Measurements from ENCODE around the gene NFIB.

The NFIB gene

GRCh38 chr9:14238518-14238917, 75.4 kb downstream of the NFIB start:
- DNase-seq, result no peak

GRCh38 chr9:14238079-14238478, 75.9 kb downstream of the NFIB start:
- DNase-seq, result no peak

GRCh38 chr9:14236591-14236990, 77.3 kb downstream of the NFIB start:
- DNase-seq, result no peak

- DNase-seq, result no peak
Measured at GRCh38 chr9:14232111-14232510, 81.8 kb downstream of the NFIB start.

GRCh38 chr9:14231196-14231990, 82.5 kb downstream of the NFIB start:
- no peak for DNase-seq

DNA sequence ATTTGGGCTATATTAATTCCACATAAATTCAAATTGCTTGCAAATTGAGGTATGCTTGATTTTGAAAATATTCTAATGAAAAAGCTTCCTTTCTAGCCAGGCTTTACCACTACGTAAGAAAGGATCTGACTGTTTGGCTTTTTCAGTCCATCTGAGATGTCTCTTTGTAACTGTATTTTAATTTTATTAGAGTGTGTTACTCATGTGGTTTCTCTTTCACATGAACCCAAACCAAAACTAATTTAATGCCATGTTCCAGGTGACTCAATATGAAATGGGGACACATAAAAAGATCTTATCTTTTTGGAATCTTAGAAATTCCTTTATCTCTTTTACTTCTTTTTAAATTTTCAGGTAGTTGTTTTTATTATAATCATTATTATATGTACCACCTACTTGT, 85.3 kb downstream of the NFIB start:
- no peak for DNase-seq

- DNase-seq, result no peak
Measured at GRCh38 chr9:14226855-14227532, 86.9 kb downstream of the NFIB start.

DNA sequence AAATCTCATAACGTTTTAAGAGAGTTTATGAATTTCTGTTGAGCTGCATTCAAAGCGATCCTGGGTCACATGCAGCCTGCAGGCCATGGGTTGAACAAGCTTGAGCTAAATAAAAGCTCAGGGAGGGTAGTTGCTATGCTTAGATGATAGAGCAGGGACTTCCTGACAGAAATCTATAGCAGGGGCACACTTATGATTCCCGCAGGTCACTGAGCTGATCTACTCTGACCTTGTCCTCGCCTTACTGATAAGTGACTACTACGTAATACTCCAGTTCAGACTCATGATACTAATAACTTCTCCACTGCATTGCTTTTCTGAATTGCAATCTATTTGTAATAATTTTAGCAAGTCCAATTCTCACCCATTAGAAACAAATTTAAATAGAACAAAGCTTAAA, 90.9 kb downstream of the NFIB start:
- no peak for DNase-seq

- no peak for DNase-seq
Measured at GRCh38 chr9:14222149-14222835, 91.6 kb downstream of the NFIB start.

DNA sequence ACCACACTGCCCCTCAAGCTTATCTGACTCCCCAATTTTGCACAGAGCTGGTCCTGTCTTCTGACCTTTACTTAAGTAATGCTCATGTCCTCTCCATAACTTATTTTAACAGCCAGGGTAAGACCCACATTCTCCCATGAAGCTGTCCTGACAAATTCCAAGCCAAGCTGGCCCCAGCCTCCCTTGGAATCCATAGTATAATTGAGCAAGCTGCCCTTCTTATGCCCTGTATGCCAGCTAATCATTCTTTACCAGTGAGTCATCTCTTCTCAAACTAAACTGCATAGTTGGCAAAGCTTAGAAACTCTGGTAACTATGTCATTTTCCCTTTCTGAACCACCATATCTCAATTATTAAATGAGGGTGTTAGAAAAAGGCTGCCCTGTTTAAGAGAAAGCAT, 92.4 kb downstream of the NFIB start:
- DNase-seq, result no peak

DNA sequence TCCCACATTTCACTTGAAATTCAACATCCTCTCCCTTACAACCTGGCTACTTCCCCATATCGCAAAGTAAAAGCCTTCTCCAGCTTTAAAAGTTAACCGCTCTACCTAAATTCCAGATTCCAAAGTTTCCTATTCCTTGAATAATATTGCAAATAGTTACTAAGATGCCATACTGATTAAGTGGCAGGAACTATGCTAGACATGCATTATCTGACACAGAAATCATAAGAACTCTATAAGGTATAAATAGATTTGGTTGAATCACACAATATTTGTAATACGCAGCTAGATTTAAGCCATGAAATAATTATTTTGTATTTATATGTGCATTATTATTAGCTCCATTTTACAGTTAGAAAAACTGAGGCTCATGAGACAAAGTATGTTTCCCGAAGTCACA, 92.8 kb downstream of the NFIB start:
- no peak for DNase-seq

GRCh38 chr9:14220256-14220655, 93.7 kb downstream of the NFIB start:
- no peak for DNase-seq

GRCh38 chr9:14219850-14220249, 94.1 kb downstream of the NFIB start:
- no peak for DNase-seq

GRCh38 chr9:14218253-14218652, 95.7 kb downstream of the NFIB start:
- DNase-seq, result no peak

GRCh38 chr9:14216612-14217194, 97.2 kb downstream of the NFIB start:
- no peak for DNase-seq

DNA sequence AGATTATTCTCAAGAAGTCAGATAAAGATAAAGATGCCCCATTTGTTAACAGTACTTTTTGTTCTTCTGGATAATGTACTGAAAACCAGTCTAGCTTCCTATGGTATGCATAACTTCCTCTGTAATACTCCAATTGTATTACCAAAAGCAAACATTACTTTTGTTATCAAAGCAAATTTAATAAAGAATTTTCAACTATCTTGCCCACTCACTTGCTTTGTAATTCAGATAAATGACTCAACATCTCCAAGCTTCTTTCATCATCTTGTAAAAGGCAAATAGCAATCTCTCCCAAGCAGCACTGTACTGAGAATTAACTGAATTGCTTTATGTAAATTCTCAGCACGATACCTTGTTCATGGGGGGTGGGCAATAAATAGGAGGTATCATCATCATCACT, 98.3 kb downstream of the NFIB start:
- no peak for DNase-seq

GRCh38 chr9:14214693-14215092, 99.2 kb downstream of the NFIB start:
- DNase-seq, result no peak

- no peak for DNase-seq
Measured at GRCh38 chr9:14214065-14214684, 99.8 kb downstream of the NFIB start.

DNA sequence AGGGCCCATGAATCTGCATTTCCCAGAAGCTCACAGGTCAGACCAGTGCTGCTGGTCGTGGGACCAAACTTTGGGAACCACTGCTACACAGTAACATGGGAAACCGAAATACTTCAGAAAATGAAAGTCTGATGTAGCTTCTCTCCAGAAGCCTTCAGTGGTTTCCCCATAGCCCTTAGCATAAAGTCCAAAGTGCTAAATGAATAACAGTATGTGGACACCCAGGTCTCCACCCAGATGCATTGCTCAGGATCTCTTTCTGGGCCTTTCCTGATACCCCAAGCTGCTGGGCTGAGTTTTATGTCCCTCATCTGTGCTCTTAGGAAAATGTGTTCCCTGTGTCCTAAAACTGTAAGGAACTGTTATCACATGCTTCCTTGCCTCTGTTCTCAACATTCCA, 100.4 kb downstream of the NFIB start:
- DNase-seq, result no peak

DNA sequence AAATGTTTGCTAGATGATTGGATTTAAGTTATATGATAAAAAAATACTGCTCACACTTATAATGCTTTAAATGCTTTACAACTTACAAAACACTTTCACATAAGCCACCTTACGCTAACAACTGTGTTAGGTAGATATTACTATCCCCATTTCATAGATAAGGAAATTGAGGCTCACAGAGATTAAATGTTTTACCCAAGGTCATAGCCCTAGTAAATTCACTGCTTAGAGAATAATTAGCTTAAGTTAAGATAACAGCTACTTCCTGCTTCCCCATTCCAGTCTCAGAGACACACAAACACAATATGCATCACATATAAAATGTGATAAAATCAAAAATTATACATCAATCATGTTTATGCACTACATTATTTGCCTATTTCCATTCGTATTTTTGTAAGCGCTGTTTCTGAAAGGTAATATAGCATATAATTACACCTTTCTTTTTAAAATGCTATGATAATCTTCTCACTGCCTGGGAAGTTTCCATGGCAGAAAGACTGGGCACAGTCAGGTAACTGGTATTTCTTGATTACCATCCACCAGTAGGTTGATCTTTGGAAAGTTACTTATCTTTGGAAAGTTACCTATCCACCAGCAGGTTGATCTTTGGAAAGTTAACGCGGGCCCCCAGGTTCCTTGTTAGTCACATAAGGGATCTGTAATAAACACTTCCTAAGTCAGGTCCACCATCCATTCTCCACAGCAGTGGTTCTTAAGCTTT, 101.1 kb downstream of the NFIB start:
- DNase-seq, result no peak

DNA sequence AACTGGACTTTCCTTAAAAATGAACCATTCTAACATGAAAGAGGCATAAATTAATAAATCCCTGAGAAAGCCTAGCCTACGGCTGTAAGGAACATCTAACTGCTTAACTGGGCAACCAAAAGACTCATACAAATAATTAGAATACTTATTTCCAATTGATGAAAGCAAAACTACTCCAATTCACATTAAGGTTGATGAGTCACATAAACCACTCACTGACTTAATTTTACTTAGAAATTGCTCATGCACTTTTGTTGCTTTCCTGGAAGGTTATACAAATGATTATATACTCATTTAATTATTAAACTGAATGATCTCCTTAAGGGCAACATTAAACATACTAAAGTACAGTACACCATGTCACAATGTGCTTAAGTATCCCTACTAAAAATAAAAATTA, 101.9 kb downstream of the NFIB start:
- DNase-seq, result no peak

DNA sequence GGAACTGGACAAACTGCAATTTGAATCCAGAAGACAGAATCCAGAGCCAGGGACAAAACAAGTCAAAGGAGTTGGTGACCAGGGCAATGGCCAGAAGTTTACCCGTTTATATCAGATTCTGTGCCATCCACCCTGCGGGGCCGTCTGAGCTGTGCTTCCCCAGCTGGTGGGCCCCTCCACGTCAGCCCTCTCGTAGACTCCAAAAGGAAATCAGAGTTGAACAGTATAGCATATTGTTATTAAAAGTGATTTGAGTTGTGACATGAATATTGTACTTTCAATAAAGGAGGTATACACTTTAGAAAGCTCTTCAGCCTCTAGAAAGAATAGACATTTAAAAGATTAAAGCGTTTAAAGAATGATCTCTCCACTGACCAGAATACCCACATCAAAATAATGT, 102.4 kb downstream of the NFIB start:
- no peak for DNase-seq

- DNase-seq, result no peak
Measured at GRCh38 chr9:14210428-14210827, 103.5 kb downstream of the NFIB start.
